Testis (tissue), 3 donors: ENCODE results near the gene DIP2B. TPM values are rescaled to one million over a fixed set of nuclear protein-coding genes. Genes with fewer than 3 reads are reported as not detected.

Experiments used
- DNase-seq: peaks from one replicate; pipeline ENCODE4 v3.0.0-alpha.2; 2019
- H3K27ac ChIP-seq, 2 donors: fragments of 200-600 bp; sonication (generic); one replicate each; pipeline ENCODE4 v1.5.1; 2019
- H3K27me3 ChIP-seq: fragments of 200-600 bp; sonication (generic); one replicate; pipeline ENCODE4 v1.5.1; 2019
- H3K36me3 ChIP-seq: fragments of 200-600 bp; sonication (generic); one replicate; pipeline ENCODE4 v1.5.1; 2017; ENCODE audit warnings: low read depth; ENCODE audit errors: missing control alignments
- H3K4me1 ChIP-seq: fragments of 200-600 bp; sonication (generic); one replicate; pipeline ENCODE4 v1.5.1; 2019
- H3K4me3 ChIP-seq, 2 donors: fragments of 200-600 bp; sonication (generic); one replicate each; pipeline ENCODE4 v1.5.1; 2017 to 2019
- H3K9me3 ChIP-seq: fragments of 200-600 bp; sonication (generic); one replicate; pipeline ENCODE4 v1.5.1; 2017
- POLR2A ChIP-seq: fragments of 450-650 bp; IDR thresholded peaks from one replicate; pipeline ENCODE4 v1.6.1; 2017; ENCODE audit warnings: antibody characterized with exemption, mild to moderate bottlenecking, moderate library complexity
- WGBS, 2 donors: methylation state at CpG; one replicate each; pipeline ENCODE4 v1.1.5; 2018; 5-methylcytosine and 5-hydroxymethylcytosine counted together
- intact Hi-C: fragments of 100-400 bp; cut with DNase I; formaldehyde crosslinking; loops from one replicate; pipeline ENCODE4 v1.15.1; 2023; ENCODE audit warnings: low total_unique reads
- polyA plus RNA-seq: library from polyadenylated mRNA; stranded (reverse); fragments of 350-450 nt; fragmentation: Illumina TruSeq; extraction: RNeasy Lipid Tissue Mini Kit (QIAGEN cat#74804); gene quantifications from one replicate; pipeline ENCODE4 v1.2.3, GENCODE V29; 2014; ENCODE audit warnings: low read depth, low replicate concordance; ENCODE audit not compliant: insufficient read depth
- total RNA-seq, 2 donors: library from RNA; depleted of rRNA; stranded (reverse); fragments of >200 nt; gene quantifications; one replicate each; pipeline ENCODE4 v1.2.3, GENCODE V29; 2016
- TF ChIP-seq, protein P1 (sequence below), 3 experiments: fragments of 450-650 bp in 2 of 3; fragments of 200-600 bp in 1 of 3; sonication (generic) in 1 of 3; IDR thresholded peaks; one replicate each; pipeline ENCODE4 v1.5.1; 2016 to 2019; ENCODE audit warnings: antibody characterized with exemption in 3 of 3, mild to moderate bottlenecking in 2 of 3, moderate library complexity in 1 of 3

DIP2B gene
- total and polyA plus RNA-seq, 3 donors from 2014 or later: 19.1 to 57.1 (median 43.5) TPM

GRCh38 chr12:50732591-50732990 is 227.8 kb downstream of the DIP2B start:
- Histone ChIP-seq H3K4me1 (no peaks in the 10 kb centered on the region), H3K9me3 (no peaks in the 10 kb centered on the region), H3K36me3 (no peaks in the 10 kb centered on the region), H3K4me3 (no peak overlapping the region), H3K27me3 (no peaks in the 10 kb centered on the region), H3K27ac (no peak overlapping the region)
- TF ChIP-seq, protein P1, sequence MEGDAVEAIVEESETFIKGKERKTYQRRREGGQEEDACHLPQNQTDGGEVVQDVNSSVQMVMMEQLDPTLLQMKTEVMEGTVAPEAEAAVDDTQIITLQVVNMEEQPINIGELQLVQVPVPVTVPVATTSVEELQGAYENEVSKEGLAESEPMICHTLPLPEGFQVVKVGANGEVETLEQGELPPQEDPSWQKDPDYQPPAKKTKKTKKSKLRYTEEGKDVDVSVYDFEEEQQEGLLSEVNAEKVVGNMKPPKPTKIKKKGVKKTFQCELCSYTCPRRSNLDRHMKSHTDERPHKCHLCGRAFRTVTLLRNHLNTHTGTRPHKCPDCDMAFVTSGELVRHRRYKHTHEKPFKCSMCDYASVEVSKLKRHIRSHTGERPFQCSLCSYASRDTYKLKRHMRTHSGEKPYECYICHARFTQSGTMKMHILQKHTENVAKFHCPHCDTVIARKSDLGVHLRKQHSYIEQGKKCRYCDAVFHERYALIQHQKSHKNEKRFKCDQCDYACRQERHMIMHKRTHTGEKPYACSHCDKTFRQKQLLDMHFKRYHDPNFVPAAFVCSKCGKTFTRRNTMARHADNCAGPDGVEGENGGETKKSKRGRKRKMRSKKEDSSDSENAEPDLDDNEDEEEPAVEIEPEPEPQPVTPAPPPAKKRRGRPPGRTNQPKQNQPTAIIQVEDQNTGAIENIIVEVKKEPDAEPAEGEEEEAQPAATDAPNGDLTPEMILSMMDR (IDR thresholded peaks at IDR 0.05): no peak
- TF ChIP-seq POLR2A: no peak
- intact Hi-C loops: no loop called here
- no peak for DNase-seq
- 92 to 96% methylated on average over 9 of the region's 9 CpGs for WGBS, 2 donors

GRCh38 chr12:50733706-50734105 is 228.9 kb downstream of the DIP2B start:
- intact Hi-C loops: no loop called here
- no peaks in the 10 kb centered on the region for H3K9me3 ChIP-seq
- H3K27me3 ChIP-seq: no peaks in the 10 kb centered on the region
- 85 to 88% methylated on average over 3 of the region's 3 CpGs for WGBS, 2 donors
- no peaks in the 10 kb centered on the region for H3K4me1 ChIP-seq
- H3K36me3 ChIP-seq: no peaks in the 10 kb centered on the region
- DNase-seq: no peak
- no peak overlapping the region for H3K27ac ChIP-seq
- no peak overlapping the region for H3K4me3 ChIP-seq
- TF ChIP-seq POLR2A: no peak
- TF ChIP-seq, protein P1 (IDR thresholded peaks at IDR 0.05): no peak

GRCh38 chr12:50734409-50735263 is 229.9 kb downstream of the DIP2B start:
- TF ChIP-seq POLR2A: no peak
- TF ChIP-seq, protein P1 (IDR thresholded peaks at IDR 0.05): peak; percentile 10 to 51 (median 38)
- intact Hi-C loops: no loop called here
- Histone ChIP-seq H3K36me3 (no peaks in the 10 kb centered on the region), H3K4me1 (no peaks in the 10 kb centered on the region), H3K9me3 (no peaks in the 10 kb centered on the region), H3K4me3 (no peak overlapping the region), H3K27ac (no peak overlapping the region), H3K27me3 (no peaks in the 10 kb centered on the region)
- DNase-seq: peak; percentile 41
- WGBS, 2 donors: 77 to 78% methylated on average over 10 of the region's 10 CpGs

DNA sequence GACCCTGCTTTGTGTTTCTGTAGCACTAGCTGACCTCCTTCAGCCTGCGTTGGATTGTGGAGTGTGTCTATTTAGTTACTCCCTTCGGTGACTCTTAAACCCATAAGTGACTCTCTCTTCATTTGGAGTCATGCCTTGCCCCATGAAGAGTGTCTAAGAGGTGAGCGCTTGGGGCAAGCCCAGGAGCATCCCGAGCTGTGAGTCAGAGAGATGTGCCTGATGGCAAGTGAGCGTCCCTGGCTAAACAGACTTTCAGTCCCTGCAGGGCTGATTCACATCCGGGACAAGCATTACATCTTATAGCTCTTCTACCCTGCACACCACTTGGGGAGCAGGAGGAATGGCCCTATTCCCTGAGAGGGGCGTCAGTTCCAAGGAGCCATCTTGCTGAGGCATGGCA is 234.8 kb downstream of the DIP2B start:
- Histone ChIP-seq H3K4me3 (no peak overlapping the region), H3K27ac (no peak overlapping the region), H3K36me3 (no peaks in the 10 kb centered on the region), H3K4me1 (no peaks in the 10 kb centered on the region), H3K9me3 (no peaks in the 10 kb centered on the region), H3K27me3 (no peaks in the 10 kb centered on the region)
- no peak for DNase-seq
- intact Hi-C loops: no loop called here
- WGBS, 2 donors: 89 to 96% methylated on average over 7 of the region's 7 CpGs
- TF ChIP-seq POLR2A: no peak
- TF ChIP-seq, protein P1 (IDR thresholded peaks at IDR 0.05): no peak

DNA sequence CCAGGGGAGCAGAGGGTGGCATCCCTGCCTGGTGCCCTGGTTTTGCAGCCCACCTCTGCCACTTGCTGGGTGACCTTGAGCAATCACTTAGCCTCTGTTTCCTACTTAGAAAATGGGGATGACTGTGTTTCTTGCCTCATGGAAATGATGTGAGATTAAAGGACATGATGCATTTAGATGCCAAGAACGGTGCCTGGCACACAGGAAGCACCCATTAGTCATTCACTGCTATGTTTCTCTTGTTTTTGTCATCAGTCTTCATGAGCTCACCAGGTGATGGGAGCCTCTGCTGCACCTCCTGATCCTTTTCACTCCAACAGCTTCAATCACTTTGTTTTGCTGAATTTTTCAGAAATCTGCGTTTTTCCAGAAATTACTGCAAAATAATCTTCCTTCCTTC is 235.5 kb downstream of the DIP2B start:
- Histone ChIP-seq H3K4me3 (no peak overlapping the region), H3K4me1 (no peaks in the 10 kb centered on the region), H3K36me3 (no peaks in the 10 kb centered on the region), H3K27ac (no peak overlapping the region), H3K27me3 (no peaks in the 10 kb centered on the region), H3K9me3 (no peaks in the 10 kb centered on the region)
- 89 to 96% methylated on average over 2 of the region's 2 CpGs for WGBS, 2 donors
- DNase-seq: no peak
- TF ChIP-seq POLR2A: no peak
- TF ChIP-seq, protein P1 (IDR thresholded peaks at IDR 0.05): no peak
- intact Hi-C loops: no loop called here
